Measurements from ENCODE around the gene XKR8. TPM values are rescaled to one million over a fixed set of nuclear protein-coding genes. Genes with fewer than 3 reads are reported as not detected.

Gene XKR8
- total and polyA plus RNA-seq, 2 of the 13 experiments (the other 11 are each of a cell fraction or from before 2014, with no cell fraction given), result 5.4 to 6.3 TPM

DNA sequence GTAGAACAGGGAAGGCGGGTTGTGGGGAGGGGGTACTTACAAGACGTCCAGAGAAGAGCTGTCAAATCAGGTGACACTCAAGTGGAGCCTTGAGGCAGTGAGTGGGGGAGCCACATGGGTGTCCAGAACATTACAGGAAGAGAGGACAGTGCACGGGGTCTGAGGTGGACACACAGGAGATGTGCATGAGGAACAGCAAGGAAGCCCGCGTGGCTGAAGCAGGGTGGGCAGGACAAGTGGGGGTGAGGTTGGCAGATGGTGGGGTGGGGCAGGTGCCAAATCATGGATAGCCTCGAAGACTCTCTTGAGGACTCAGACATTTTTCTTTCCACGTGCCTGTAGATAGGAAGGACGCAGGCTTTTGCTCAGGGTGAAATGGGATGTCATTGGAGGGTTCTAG lies 24.1 kb upstream of the XKR8 start (continued):
- TF ChIP-seq, protein P1, sequence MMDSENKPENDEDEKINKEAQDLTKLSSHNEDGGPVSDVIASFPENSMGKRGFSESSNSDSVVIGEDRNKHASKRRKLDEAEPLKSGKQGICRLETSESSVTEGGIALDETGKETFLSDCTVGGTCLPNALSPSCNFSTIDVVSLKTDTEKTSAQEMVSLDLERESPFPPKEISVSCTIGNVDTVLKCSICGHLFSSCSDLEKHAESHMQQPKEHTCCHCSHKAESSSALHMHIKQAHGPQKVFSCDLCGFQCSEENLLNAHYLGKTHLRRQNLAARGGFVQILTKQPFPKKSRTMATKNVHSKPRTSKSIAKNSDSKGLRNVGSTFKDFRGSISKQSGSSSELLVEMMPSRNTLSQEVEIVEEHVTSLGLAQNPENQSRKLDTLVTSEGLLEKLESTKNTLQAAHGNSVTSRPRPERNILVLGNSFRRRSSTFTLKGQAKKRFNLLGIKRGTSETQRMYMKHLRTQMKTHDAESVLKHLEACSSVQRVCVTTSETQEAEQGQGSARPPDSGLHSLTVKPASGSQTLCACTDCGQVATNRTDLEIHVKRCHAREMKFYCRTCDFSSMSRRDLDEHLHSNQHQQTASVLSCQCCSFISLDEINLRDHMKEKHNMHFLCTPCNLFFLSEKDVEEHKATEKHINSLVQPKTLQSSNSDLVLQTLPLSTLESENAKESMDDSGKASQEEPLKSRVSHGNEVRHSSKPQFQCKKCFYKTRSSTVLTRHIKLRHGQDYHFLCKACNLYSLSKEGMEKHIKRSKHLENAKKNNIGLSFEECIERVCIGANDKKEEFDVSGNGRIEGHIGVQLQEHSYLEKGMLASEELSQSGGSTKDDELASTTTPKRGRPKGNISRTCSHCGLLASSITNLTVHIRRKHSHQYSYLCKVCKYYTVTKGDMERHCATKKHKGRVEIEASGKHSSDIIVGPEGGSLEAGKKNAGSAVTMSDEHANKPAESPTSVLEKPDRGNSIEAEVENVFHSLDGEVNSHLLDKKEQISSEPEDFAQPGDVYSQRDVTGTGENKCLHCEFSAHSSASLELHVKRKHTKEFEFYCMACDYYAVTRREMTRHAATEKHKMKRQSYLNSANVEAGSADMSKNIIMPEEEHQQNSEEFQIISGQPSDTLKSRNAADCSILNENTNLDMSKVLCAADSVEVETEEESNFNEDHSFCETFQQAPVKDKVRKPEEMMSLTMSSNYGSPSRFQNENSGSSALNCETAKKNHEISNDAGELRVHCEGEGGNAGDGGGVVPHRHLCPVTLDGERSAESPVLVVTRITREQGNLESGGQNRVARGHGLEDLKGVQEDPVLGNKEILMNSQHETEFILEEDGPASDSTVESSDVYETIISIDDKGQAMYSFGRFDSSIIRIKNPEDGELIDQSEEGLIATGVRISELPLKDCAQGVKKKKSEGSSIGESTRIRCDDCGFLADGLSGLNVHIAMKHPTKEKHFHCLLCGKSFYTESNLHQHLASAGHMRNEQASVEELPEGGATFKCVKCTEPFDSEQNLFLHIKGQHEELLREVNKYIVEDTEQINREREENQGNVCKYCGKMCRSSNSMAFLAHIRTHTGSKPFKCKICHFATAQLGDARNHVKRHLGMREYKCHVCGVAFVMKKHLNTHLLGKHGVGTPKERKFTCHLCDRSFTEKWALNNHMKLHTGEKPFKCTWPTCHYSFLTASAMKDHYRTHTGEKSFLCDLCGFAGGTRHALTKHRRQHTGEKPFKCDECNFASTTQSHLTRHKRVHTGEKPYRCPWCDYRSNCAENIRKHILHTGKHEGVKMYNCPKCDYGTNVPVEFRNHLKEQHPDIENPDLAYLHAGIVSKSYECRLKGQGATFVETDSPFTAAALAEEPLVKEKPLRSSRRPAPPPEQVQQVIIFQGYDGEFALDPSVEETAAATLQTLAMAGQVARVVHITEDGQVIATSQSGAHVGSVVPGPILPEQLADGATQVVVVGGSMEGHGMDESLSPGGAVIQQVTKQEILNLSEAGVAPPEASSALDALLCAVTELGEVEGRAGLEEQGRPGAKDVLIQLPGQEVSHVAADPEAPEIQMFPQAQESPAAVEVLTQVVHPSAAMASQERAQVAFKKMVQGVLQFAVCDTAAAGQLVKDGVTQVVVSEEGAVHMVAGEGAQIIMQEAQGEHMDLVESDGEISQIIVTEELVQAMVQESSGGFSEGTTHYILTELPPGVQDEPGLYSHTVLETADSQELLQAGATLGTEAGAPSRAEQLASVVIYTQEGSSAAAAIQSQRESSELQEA (CRISPR knock-in tag; IDR thresholded peaks at IDR 0.05; ENCODE audit: not compliant biosample characterization), result no peak

DNA sequence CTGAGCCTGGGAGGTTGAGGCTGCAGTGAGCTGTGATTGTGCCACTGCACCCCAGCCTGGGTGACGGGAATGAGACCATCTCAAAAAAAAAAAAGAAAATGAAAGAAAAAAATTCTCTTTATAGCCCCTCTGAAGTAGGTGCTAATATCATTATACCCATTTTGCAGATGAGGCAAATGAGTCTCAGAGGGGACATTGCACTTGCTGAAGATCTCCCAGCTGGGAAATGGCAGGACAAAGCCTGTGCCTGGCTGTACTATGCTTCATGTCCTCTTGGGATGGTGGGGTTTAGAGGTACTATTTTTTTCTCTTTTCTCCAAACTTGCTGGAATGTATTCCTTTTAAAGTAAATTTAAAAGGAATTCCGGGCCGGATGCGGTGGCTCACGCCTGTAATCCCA lies 23.4 kb upstream of the XKR8 start:
- in situ Hi-C loops (cut with HindIII; ENCODE audit: extremely low pct_ligation_motif_present, low pct_unique_long_range_greater_than_20kb), result loop anchor here (10.0 kb wide), 1 partner anchor 82 kb away; no protein-coding TSS in a partner anchor
- 62% methylated on average over 5 of the region's 5 CpGs for WGBS (ENCODE audit: low lambda C conversion rate)
- H2AFZ ChIP-seq (ENCODE audit: low read length), result no peak overlapping the region
- no peak overlapping the region for H3K9ac ChIP-seq (ENCODE audit: insufficient read depth, low read depth, low read length)
- ChIA-PET POLR2A (no interaction called here), CTCF (ENCODE audit: low intra/inter-chr PET ratio, low total read pairs) (no interaction called here)
- no peak overlapping the region for H3K27ac ChIP-seq (ENCODE audit: extremely low read length, insufficient read depth, low read length)
- H3K79me2 ChIP-seq (ENCODE audit: insufficient read depth, low read length), result no peaks in the 10 kb centered on the region
- peaks cover 33% of the 10 kb centered on the region for H3K4me1 ChIP-seq (ENCODE audit: insufficient read depth, low read length)
- no peaks in the 10 kb centered on the region for H3K27me3 ChIP-seq (ENCODE audit: control insufficient read depth in 1 of 2, insufficient read depth in 2 of 2, low read length in 2 of 2)
- BruUV-seq (replicated peaks), result no TSS peak
- no peak overlapping the region for H3K4me2 ChIP-seq (ENCODE audit: low read depth, low read length)
- no peak for DNase-seq (ENCODE audit: low spot score)
- no peak overlapping the region for H3K4me3 ChIP-seq (replicated peaks in 1 of 3; ENCODE audit: insufficient read depth in 1 of 3, low read depth in 2 of 3, low read length in 3 of 3)
- no peaks in the 10 kb centered on the region for H3K36me3 ChIP-seq (replicated peaks in 1 of 2; ENCODE audit: control insufficient read depth in 1 of 2, insufficient read depth in 2 of 2, low read length in 2 of 2)
- no peaks in the 10 kb centered on the region for H4K20me1 ChIP-seq (ENCODE audit: insufficient read depth, low read length)
- no peaks in the 10 kb centered on the region for H3K9me3 ChIP-seq (ENCODE audit: low read length)
- peak; percentile 79 for TF ChIP-seq ZNF629 (CRISPR knock-in tag; conservative IDR thresholded peaks at IDR 0.05)
- TF ChIP-seq ZEB1 (IDR thresholded peaks at IDR 0.05; ENCODE audit: insufficient replicate concordance, low read depth), result no peak
- ATAC-seq, result no peak
- no peak for FAIRE-seq
- intact Hi-C loops (cut with micrococcal nuclease; ENCODE audit: unreplicated experiment), result no loop called here

Measured in HepG2 (cell line).